ENCODE measurements around the gene MOB3B. TPM values are rescaled to one million over a fixed set of nuclear protein-coding genes. Genes with fewer than 3 reads are reported as not detected.

The MOB3B gene
- total RNA-seq, 1 experiment from 2014 or later, result 2.6 TPM

GRCh38 chr9:27382308-27382707 is 147.3 kb downstream of the MOB3B start:
- intact Hi-C loops (cut with micrococcal nuclease), result no loop called here
- no peak overlapping the region for H3K4me3 ChIP-seq (ENCODE audit: low read length)
- no peaks in the 10 kb centered on the region for H3F3A ChIP-seq (ENCODE audit: low read length, unreplicated experiment)
- BruUV-seq (replicated peaks), result no TSS peak
- ATAC-seq (no peak), DNase-seq (no peak)
- no peak overlapping the region for H3K9ac ChIP-seq (ENCODE audit: low read length)
- H3K36me3 ChIP-seq (ENCODE audit: low read depth, low read length), result no peaks in the 10 kb centered on the region
- H3K4me1 ChIP-seq (ENCODE audit: insufficient read depth, low read length), result no peaks in the 10 kb centered on the region; the same call in 1 of the 2 replicates
- no peaks in the 10 kb centered on the region for H3K9me3 ChIP-seq (ENCODE audit: low read length)
- no peak overlapping the region for H2AFZ ChIP-seq (ENCODE audit: low read length)
- CTCF ChIA-PET, result no interaction called here
- H3K9me2 ChIP-seq (replicated peaks; ENCODE audit: low read length), result no peaks in the 10 kb centered on the region
- H3K27ac ChIP-seq (ENCODE audit: low read length), result no peak overlapping the region
- H4K20me1 ChIP-seq (ENCODE audit: low read length), result no peaks in the 10 kb centered on the region
- H3K4me2 ChIP-seq (ENCODE audit: low read length), result no peak overlapping the region
- H3K79me2 ChIP-seq (ENCODE audit: low read length), result no peaks in the 10 kb centered on the region
- POLR2A ChIA-PET (ENCODE audit: unreplicated experiment), result no interaction called here
- no peaks in the 10 kb centered on the region for H3K27me3 ChIP-seq (ENCODE audit: low read length)
- TF ChIP-seq EZH2phosphoT487 (IDR thresholded peaks at IDR 0.05; ENCODE audit: borderline replicate concordance, low read length) (no peak), EZH2 (IDR thresholded peaks at IDR 0.05; ENCODE audit: low read length, unreplicated experiment) (no peak)

- Histone ChIP-seq H4K20me1 (ENCODE audit: low read length) (no peaks in the 10 kb centered on the region), H3F3A (ENCODE audit: low read length, unreplicated experiment) (no peaks in the 10 kb centered on the region), H3K9ac (ENCODE audit: low read length) (no peak overlapping the region), H3K4me2 (ENCODE audit: low read length) (no peak overlapping the region), H3K36me3 (ENCODE audit: low read depth, low read length) (no peaks in the 10 kb centered on the region), H3K27ac (ENCODE audit: low read length) (no peak overlapping the region), H3K9me3 (ENCODE audit: low read length) (no peaks in the 10 kb centered on the region), H3K27me3 (ENCODE audit: low read length) (no peaks in the 10 kb centered on the region), H3K4me1 (ENCODE audit: insufficient read depth, low read length) (no peaks in the 10 kb centered on the region; the same call in 1 of the 2 replicates), H3K79me2 (ENCODE audit: low read length) (no peaks in the 10 kb centered on the region), H3K4me3 (ENCODE audit: low read length) (no peak overlapping the region), H3K9me2 (replicated peaks; ENCODE audit: low read length) (no peaks in the 10 kb centered on the region), H2AFZ (ENCODE audit: low read length) (no peak overlapping the region)
- ChIA-PET POLR2A (ENCODE audit: unreplicated experiment) (no interaction called here), CTCF (no interaction called here)
- ATAC-seq, result no peak
- BruUV-seq (replicated peaks), result no TSS peak
- no peak for TF ChIP-seq CTCF (conservative IDR thresholded peaks at IDR 0.05; ENCODE audit: low read depth, low read length)
- TF ChIP-seq EZH2phosphoT487 (IDR thresholded peaks at IDR 0.05; ENCODE audit: borderline replicate concordance, low read length), result no peak
- TF ChIP-seq EZH2 (IDR thresholded peaks at IDR 0.05; ENCODE audit: low read length, unreplicated experiment), result no peak
- intact Hi-C loops (cut with micrococcal nuclease), result no loop called here
- no peak for DNase-seq
Observed at GRCh38 chr9:27379311-27380251, 150.0 kb downstream of the MOB3B start.

GRCh38 chr9:27377811-27378456 is 151.7 kb downstream of the MOB3B start:
- Histone ChIP-seq H3F3A (ENCODE audit: low read length, unreplicated experiment) (no peaks in the 10 kb centered on the region), H3K4me3 (ENCODE audit: low read length) (no peak overlapping the region), H3K9me3 (ENCODE audit: low read length) (no peaks in the 10 kb centered on the region), H3K4me2 (ENCODE audit: low read length) (no peak overlapping the region), H2AFZ (ENCODE audit: low read length) (no peak overlapping the region), H3K36me3 (ENCODE audit: low read depth, low read length) (no peaks in the 10 kb centered on the region), H3K27me3 (ENCODE audit: low read length) (no peaks in the 10 kb centered on the region), H3K79me2 (ENCODE audit: low read length) (no peaks in the 10 kb centered on the region), H4K20me1 (ENCODE audit: low read length) (no peaks in the 10 kb centered on the region), H3K27ac (ENCODE audit: low read length) (no peak overlapping the region), H3K9me2 (replicated peaks; ENCODE audit: low read length) (no peaks in the 10 kb centered on the region), H3K4me1 (ENCODE audit: insufficient read depth, low read length) (no peaks in the 10 kb centered on the region; the same call in 1 of the 2 replicates), H3K9ac (ENCODE audit: low read length) (no peak overlapping the region)
- no peak for ATAC-seq
- no TSS peak for BruUV-seq (replicated peaks)
- no peak for DNase-seq
- ChIA-PET CTCF (no interaction called here), POLR2A (ENCODE audit: unreplicated experiment) (no interaction called here)
- intact Hi-C loops (cut with micrococcal nuclease), result no loop called here
- TF ChIP-seq CTCF (conservative IDR thresholded peaks at IDR 0.05; ENCODE audit: low read depth, low read length) (no peak), EZH2 (IDR thresholded peaks at IDR 0.05; ENCODE audit: low read length, unreplicated experiment) (no peak), EZH2phosphoT487 (IDR thresholded peaks at IDR 0.05; ENCODE audit: borderline replicate concordance, low read length) (no peak)

Measured in PC-3 (cell line).